ENCODE data around the gene USP48.

Gene USP48

DNA sequence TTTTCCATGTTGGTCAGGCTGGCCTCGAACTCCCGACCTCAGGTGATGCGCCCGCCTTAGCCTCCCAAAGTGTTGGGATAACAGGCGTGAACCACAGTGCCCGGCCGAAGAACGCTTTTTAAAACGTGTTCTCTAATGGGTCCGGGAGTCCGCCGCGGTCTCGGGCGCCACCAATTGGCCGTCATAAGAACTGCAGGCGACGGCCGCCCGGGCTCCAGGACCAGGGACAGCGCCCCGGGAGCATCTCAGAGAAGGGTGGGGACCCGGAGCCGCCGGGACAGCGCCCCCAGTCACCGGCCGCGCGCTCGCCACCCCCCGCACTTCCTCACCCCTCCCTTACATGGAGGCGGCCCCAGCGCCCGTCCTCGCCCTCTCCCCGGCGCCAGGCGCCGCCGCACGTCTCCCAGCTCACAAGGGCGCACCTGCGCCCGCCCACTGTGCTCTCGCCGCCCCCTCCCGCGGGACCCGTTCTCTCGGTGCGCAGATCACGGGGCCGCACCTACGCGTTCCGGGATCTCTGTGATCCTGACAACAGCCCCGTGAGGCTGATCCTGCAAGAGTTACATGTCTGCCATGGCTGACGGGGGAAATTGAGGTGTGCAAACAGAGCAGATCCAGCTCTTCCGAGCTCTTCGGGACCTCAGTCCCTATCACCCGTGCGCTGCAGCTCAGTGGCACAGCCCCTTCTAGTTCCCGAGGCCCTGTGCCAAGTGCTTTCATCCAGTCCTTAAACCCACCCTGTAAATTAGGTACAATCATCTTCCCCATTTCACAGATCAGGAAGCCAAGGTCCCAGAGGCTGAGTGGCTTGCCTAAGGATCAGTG, 123.6 kb downstream of the USP48 start (continued):
- TF ChIP-seq, protein P1, sequence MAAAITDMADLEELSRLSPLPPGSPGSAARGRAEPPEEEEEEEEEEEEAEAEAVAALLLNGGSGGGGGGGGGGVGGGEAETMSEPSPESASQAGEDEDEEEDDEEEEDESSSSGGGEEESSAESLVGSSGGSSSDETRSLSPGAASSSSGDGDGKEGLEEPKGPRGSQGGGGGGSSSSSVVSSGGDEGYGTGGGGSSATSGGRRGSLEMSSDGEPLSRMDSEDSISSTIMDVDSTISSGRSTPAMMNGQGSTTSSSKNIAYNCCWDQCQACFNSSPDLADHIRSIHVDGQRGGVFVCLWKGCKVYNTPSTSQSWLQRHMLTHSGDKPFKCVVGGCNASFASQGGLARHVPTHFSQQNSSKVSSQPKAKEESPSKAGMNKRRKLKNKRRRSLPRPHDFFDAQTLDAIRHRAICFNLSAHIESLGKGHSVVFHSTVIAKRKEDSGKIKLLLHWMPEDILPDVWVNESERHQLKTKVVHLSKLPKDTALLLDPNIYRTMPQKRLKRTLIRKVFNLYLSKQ (tag by site-specific recombination; IDR thresholded peaks at IDR 0.05; ENCODE audit: borderline replicate concordance), result no peak
- TF ChIP-seq ZNF404 (tag by site-specific recombination; IDR thresholded peaks at IDR 0.05), result no peak
- no peak for TF ChIP-seq ZNF670 (tag by site-specific recombination; IDR thresholded peaks at IDR 0.05; ENCODE audit: low read depth)
- peak; percentile 29; the same call in 1 of the 2 replicates for TF ChIP-seq BCL11B (tag by site-specific recombination; IDR thresholded peaks at IDR 0.05; ENCODE audit: low read depth)
- TF ChIP-seq GFI1B (tag by site-specific recombination; IDR thresholded peaks at IDR 0.05), result no peak
- peak; percentile 84 for TF ChIP-seq GLIS2 (tag by site-specific recombination; IDR thresholded peaks at IDR 0.05)
- TF ChIP-seq ZNF416 (tag by site-specific recombination; IDR thresholded peaks at IDR 0.05), result no peak
- no peak for TF ChIP-seq ZNF266 (tag by site-specific recombination; IDR thresholded peaks at IDR 0.05; ENCODE audit: low read depth)
- peak; percentile 56; the same call in 1 of the 2 replicates for TF ChIP-seq HOXD13 (CRISPR knock-in tag; IDR thresholded peaks at IDR 0.05; ENCODE audit: borderline replicate concordance)
- no peak for TF ChIP-seq ZNF530 (tag by site-specific recombination; IDR thresholded peaks at IDR 0.05; ENCODE audit: low read depth)
- TF ChIP-seq, protein P2, sequence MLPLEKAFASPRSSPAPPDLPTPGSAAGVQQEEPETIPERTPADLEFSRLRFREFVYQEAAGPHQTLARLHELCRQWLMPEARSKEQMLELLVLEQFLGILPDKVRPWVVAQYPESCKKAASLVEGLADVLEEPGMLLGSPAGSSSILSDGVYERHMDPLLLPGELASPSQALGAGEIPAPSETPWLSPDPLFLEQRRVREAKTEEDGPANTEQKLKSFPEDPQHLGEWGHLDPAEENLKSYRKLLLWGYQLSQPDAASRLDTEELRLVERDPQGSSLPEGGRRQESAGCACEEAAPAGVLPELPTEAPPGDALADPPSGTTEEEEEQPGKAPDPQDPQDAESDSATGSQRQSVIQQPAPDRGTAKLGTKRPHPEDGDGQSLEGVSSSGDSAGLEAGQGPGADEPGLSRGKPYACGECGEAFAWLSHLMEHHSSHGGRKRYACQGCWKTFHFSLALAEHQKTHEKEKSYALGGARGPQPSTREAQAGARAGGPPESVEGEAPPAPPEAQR (tag by site-specific recombination; IDR thresholded peaks at IDR 0.05), result no peak
- TF ChIP-seq, protein P3, sequence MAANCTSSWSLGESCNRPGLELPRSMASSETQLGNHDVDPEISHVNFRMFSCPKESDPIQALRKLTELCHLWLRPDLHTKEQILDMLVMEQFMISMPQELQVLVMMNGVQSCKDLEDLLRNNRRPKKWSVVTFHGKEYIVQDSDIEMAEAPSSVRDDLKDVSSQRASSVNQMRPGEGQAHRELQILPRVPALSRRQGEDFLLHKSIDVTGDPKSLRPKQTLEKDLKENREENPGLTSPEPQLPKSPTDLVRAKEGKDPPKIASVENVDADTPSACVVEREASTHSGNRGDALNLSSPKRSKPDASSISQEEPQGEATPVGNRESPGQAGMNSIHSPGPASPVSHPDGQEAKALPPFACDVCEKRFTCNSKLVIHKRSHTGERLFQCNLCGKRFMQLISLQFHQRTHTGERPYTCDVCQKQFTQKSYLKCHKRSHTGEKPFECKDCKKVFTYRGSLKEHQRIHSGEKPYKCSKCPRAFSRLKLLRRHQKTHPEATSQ (tag by site-specific recombination; IDR thresholded peaks at IDR 0.05), result 0 out of 2 replicates have a peak, but pooled peaks have one; percentile 27
- TF ChIP-seq, protein P4, sequence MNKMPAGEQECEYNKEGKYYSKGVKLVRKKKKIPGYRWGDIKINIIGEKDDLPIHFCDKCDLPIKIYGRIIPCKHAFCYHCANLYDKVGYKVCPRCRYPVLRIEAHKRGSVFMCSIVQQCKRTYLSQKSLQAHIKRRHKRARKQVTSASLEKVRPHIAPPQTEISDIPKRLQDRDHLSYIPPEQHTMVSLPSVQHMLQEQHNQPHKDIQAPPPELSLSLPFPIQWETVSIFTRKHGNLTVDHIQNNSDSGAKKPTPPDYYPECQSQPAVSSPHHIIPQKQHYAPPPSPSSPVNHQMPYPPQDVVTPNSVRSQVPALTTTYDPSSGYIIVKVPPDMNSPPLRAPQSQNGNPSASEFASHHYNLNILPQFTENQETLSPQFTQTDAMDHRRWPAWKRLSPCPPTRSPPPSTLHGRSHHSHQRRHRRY (tag by site-specific recombination; IDR thresholded peaks at IDR 0.05), result no peak
- TF ChIP-seq SP7 (tag by site-specific recombination; IDR thresholded peaks at IDR 0.05), result peak; percentile 89
- TF ChIP-seq ZNF624 (tag by site-specific recombination; IDR thresholded peaks at IDR 0.05), result no peak
- peak; percentile 77; the same call in 1 of the 2 replicates for TF ChIP-seq ZNF184 (tag by site-specific recombination; IDR thresholded peaks at IDR 0.05)
- peak; percentile 69 for TF ChIP-seq ZNF654 (tag by site-specific recombination; IDR thresholded peaks at IDR 0.05; ENCODE audit: low read depth)
- TF ChIP-seq, protein P5, sequence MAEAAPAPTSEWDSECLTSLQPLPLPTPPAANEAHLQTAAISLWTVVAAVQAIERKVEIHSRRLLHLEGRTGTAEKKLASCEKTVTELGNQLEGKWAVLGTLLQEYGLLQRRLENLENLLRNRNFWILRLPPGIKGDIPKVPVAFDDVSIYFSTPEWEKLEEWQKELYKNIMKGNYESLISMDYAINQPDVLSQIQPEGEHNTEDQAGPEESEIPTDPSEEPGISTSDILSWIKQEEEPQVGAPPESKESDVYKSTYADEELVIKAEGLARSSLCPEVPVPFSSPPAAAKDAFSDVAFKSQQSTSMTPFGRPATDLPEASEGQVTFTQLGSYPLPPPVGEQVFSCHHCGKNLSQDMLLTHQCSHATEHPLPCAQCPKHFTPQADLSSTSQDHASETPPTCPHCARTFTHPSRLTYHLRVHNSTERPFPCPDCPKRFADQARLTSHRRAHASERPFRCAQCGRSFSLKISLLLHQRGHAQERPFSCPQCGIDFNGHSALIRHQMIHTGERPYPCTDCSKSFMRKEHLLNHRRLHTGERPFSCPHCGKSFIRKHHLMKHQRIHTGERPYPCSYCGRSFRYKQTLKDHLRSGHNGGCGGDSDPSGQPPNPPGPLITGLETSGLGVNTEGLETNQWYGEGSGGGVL (tag by site-specific recombination; IDR thresholded peaks at IDR 0.05), result peak; percentile 59; the same call in 1 of the 2 replicates
- peak; percentile 85 for TF ChIP-seq ZNF501 (tag by site-specific recombination; IDR thresholded peaks at IDR 0.05)
- TF ChIP-seq, protein P6, sequence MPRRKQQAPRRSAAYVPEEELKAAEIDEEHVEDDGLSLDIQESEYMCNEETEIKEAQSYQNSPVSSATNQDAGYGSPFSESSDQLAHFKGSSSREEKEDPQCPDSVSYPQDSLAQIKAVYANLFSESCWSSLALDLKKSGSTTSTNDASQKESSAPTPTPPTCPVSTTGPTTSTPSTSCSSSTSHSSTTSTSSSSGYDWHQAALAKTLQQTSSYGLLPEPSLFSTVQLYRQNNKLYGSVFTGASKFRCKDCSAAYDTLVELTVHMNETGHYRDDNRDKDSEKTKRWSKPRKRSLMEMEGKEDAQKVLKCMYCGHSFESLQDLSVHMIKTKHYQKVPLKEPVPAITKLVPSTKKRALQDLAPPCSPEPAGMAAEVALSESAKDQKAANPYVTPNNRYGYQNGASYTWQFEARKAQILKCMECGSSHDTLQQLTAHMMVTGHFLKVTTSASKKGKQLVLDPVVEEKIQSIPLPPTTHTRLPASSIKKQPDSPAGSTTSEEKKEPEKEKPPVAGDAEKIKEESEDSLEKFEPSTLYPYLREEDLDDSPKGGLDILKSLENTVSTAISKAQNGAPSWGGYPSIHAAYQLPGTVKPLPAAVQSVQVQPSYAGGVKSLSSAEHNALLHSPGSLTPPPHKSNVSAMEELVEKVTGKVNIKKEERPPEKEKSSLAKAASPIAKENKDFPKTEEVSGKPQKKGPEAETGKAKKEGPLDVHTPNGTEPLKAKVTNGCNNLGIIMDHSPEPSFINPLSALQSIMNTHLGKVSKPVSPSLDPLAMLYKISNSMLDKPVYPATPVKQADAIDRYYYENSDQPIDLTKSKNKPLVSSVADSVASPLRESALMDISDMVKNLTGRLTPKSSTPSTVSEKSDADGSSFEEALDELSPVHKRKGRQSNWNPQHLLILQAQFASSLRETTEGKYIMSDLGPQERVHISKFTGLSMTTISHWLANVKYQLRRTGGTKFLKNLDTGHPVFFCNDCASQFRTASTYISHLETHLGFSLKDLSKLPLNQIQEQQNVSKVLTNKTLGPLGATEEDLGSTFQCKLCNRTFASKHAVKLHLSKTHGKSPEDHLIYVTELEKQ (tag by site-specific recombination; IDR thresholded peaks at IDR 0.05; ENCODE audit: borderline replicate concordance), result no peak
- TF ChIP-seq ZNF76 (tag by site-specific recombination; IDR thresholded peaks at IDR 0.05; ENCODE audit: borderline replicate concordance, low read depth), result peak; percentile 52; the same call in 1 of the 2 replicates
- TF ChIP-seq ZBTB48 (tag by site-specific recombination; IDR thresholded peaks at IDR 0.05), result no peak
- no peak for TF ChIP-seq ZNF776 (tag by site-specific recombination; IDR thresholded peaks at IDR 0.05; ENCODE audit: borderline replicate concordance)
- TF ChIP-seq ZFHX2 (tag by site-specific recombination; conservative IDR thresholded peaks at IDR 0.05), result peak; percentile 97
- 0 out of 2 replicates have a peak, but pooled peaks have one; percentile 32 for TF ChIP-seq GLI4 (tag by site-specific recombination; IDR thresholded peaks at IDR 0.05)
- TF ChIP-seq ZFP41 (tag by site-specific recombination; IDR thresholded peaks at IDR 0.05; ENCODE audit: borderline replicate concordance), result no peak
- TF ChIP-seq EGR2 (tag by site-specific recombination; IDR thresholded peaks at IDR 0.05; ENCODE audit: low read depth), result peak; percentile 94
- TF ChIP-seq ZNF48 (tag by site-specific recombination; IDR thresholded peaks at IDR 0.05), result no peak
- TF ChIP-seq ZNF121 (tag by site-specific recombination; IDR thresholded peaks at IDR 0.05), result no peak
